HG03060 (cell line): Measurements from ENCODE around the gene CDAN1.
"Not testable (repeated sequence)": the region's sequence is repeated elsewhere in the genome, so short reads cannot be mapped to it uniquely, and the experiment has no call there.

Experiments used
- ATAC-seq: cut with Tn5 transposase; IDR thresholded peaks from one replicate; pipeline ENCODE4 v1.9.1; 2021; ENCODE audit warnings: low read depth, moderate number of reproducible peaks; ENCODE audit not compliant: unreplicated experiment

Gene CDAN1, protein sequence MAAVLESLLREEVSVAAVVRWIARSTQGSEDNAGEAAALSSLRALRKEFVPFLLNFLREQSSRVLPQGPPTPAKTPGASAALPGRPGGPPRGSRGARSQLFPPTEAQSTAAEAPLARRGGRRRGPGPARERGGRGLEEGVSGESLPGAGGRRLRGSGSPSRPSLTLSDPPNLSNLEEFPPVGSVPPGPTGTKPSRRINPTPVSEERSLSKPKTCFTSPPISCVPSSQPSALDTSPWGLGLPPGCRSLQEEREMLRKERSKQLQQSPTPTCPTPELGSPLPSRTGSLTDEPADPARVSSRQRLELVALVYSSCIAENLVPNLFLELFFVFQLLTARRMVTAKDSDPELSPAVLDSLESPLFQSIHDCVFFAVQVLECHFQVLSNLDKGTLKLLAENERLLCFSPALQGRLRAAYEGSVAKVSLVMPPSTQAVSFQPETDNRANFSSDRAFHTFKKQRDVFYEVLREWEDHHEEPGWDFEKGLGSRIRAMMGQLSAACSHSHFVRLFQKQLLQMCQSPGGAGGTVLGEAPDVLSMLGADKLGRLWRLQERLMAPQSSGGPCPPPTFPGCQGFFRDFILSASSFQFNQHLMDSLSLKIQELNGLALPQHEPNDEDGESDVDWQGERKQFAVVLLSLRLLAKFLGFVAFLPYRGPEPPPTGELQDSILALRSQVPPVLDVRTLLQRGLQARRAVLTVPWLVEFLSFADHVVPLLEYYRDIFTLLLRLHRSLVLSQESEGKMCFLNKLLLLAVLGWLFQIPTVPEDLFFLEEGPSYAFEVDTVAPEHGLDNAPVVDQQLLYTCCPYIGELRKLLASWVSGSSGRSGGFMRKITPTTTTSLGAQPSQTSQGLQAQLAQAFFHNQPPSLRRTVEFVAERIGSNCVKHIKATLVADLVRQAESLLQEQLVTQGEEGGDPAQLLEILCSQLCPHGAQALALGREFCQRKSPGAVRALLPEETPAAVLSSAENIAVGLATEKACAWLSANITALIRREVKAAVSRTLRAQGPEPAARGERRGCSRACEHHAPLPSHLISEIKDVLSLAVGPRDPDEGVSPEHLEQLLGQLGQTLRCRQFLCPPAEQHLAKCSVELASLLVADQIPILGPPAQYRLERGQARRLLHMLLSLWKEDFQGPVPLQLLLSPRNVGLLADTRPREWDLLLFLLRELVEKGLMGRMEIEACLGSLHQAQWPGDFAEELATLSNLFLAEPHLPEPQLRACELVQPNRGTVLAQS

DNA sequence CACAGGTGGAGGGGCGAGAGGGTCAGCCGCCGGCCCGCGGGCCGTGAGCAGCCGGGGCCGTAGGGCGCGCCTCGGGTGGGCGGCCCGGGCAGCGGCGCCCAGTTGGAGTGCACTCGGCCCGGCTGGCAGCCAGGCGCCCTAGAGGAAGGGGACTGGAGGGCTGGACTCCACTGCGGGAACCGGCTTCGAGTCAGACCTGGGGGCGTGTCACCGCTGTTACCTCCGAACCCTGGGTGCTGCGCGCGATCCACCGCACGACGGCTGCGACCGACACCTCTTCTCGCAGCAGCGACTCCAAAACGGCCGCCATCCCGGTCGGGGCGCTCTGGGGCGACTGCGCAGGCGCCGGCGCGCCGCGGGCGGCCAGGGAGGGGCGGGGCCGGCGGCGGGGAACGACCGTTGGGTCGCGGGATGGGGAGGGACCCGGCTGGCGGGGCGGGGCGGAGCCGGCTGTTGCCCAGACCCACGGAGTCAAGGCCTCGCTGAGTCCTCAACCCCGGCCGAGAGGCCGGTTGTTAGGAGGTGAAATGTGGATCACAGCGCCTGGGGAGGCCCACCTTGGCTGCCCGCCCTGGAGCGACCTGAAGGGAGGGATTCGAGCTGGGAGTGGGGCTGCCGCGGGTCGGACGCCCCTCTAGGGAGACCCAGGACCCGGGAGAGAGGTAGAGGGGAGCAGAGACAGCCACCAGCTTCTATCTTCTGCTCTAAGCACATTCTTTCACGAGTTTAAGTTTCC is at the start of gene CDAN1:
TSS of gene CDAN1 (minus strand) at position 336 of the 736 bp plus-strand sequence. CDS start at position 310, 26 bp downstream.
- ATAC-seq: no peak

DNA sequence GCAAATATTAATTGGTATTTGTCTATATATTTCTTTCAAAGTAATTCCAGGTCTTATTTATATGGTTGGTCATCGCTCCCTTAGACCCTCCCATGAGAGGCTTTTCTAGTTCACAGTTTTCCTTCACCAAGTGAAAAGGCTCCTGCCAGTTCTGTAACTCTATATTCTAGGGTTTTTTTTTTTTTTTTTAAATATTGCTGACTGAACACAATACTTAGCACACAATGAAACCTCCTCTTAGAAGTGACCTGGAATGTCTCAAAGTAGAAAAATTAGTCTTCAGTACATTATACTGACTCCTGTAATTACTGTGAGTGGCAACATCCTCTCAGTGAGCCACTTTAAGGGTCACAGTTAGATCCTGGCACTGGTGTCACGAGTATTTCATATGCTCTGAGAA is 48.6 kb upstream of the CDAN1 start:
- no peak for ATAC-seq

DNA sequence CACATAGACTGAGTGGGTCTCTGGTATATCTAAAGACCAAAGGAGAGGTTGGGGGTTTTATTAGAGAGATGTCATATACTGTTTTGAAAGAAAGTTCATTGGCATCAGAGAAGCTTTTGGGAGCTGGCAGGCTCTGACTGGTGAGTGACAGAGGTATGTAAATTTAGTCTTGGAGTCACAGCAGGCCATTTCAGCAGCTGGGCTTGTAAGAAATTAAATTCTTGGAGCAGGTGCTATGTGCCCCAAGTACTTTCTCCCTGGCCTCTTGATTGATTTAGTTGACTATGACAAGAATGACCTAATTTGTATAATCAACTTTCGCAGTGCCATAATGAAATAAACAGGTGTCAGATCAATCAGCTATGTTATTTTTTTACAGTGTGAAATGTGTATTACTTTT is 47.8 kb upstream of the CDAN1 start:
- ATAC-seq: no peak

DNA sequence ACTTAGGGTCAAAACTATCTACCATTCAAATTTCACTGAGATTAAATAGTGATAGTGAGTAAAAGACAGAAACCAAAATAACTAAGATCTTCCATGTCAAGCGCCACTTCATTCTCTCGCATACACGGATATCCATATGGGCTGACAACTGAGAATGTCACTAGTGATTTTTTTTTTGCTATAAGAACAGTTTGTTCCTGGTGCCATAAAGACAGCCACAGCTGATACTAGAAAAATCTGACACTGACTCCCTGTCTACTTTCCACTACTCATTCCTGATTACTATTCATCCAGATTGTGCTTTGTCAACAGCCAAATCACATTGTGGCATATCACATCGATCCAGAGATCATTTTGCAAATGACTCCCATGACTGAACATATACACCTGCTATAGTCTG is 45.8 kb upstream of the CDAN1 start:
- no peak for ATAC-seq

DNA sequence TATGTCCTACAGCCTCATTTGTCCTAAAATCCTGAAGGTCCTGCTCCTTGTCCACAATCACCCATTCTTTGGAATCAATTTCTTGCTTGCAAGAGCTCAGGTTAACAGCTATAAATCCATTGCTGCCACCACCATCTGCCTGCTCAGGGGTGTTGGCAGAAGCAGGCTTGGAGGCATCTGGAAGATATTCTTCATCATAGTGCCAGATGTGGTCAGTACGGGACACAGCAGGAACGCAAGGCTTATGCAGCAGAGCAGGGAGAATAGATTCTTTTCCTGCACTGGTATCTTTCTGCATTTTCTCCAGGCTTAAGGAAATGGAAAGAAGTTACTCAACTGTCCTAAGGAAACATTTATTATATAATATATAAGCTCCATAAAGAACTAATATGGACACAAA is 38.5 kb upstream of the CDAN1 start:
- no peak for ATAC-seq

DNA sequence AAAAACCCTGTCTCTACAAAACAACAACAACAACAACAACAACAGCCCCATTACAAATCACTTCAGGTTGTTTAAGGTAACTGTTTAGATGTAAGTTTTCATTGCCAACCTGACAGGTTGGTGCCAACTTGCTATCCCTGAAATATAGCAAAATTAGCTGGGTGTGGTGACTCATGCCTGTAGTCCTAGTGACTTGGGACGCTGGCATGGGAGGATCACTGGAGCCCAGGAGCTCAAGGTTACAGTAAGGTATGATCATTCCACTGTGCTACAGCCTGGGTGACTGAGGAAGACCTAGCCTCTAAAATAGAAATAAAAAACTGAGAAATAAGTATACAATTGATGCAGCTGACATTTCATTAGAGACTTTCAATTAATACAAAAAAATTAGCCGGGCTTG is 36.0 kb upstream of the CDAN1 start:
- no peak for ATAC-seq

DNA sequence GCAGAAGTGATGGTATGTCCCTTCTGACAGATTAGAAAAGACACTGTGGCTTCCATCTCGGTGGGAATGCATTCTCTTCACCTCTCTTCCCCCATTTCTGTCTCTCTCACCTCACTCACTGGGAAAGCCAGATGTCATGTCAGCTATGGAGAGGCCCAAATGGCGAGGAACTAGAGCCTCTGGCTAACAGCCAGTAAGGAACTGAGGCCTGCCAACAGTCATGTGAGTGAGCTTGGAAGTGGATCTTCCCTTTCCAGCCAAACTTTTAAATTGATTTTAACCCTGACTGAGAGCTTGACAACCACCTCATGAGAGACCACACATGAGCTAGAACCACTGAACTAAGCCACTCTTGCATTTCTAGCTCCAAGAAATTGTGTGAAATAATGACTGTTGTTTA is 35.2 kb upstream of the CDAN1 start:
- no peak for ATAC-seq

DNA sequence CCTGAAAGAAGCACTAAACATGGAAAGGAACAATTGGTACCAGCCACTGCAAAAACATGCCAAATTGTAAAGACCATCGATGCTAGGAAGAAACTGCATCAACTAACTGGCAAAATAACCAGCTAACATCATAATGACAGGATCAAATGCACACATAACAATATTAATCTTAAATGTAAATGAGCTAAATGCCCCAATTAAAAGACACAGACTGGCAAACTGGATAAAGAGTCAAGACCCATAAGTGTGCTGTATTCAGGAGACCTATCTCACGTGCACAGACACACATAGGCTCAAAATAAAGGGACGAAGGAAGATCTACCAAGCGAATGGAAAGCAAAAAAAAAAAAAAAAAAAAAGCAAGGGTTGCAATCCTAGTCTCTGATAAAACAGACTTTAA is 29.2 kb upstream of the CDAN1 start:
- ATAC-seq: not testable (repeated sequence)

DNA sequence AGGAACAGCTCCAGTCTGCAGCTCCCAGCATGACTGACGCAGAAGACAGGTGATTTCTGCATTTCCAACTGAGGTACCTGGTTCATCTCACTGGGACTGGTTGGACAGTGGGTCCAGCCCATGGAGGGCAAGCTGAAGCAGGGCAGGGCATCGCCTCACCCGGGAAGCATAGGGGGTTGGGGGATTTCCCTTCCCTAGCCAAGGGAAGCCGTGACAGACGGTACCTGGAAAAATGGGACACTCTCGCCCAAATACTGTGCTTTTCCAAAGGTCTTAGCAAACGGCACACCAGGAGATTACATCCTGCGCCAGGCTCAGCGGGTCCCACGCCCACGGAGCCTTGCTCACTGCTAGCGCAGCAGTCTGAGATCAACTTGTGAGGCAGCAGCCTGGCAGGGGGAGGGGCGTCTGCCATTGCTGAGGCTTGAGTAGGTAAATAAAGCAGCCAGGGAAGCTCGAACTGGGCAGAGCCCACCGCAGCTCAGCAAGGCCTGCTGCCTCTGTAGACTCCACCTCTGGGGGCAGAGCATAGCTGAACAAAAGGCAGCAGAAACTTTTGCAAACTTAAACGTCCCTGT is 27.3 kb upstream of the CDAN1 start:
- not testable (repeated sequence) for ATAC-seq

DNA sequence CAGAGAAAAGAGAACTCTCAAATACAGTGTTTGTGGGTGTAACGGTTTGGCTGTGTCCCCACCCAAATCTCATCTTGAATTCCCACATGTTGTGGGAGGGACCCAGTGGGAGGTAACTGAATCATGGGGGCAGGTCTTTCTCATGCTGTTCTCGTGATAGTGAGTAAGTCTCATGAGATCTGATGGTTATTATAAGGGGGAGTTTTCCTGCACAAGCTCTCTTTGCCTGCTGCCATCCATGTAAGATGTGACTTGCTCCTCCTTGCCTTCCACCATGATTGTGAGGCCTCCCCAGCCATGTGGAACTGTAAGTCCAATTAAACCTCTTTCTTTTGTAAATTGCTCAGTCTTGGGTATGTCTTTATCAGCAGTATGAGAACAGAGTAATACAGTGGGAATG is 24.9 kb upstream of the CDAN1 start:
- not testable (repeated sequence) for ATAC-seq

DNA sequence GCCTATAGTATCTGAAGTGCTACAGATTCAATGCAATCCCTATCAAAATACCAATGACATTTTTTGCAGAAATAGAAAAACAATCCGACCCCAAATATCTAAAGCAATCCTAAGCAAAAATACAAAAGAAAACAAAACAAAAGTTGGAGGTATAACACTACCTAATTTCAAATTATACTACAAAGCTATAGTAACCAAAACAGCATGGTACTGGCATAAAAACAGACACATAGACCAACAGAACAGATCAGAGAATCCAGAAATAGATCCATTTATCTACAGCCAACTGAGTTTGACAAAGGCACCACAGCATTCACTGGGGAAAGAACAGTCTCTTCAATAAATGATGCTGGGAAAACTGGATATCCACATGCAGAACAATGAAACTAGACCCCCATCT is 23.8 kb upstream of the CDAN1 start:
- no peak for ATAC-seq

DNA sequence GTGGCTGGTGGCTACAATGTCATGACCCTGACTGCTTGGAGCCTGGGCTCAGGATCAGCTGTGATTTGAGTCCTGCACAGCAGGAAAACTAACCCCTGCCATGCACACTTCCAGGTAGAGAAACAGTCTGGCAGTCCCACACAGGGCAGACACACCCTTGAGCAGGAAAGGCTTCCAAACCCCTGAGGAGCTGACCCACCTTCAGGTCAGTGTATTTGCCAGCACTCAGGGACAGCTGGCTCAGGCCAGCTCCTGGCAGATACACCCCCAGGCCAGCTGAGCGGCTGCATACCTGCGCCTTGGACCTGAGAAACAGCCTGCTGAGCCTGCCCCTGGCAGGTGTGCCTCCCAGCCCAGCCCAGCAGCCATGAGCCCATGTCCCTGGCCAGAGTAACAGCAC is 22.2 kb upstream of the CDAN1 start:
- ATAC-seq: no peak

DNA sequence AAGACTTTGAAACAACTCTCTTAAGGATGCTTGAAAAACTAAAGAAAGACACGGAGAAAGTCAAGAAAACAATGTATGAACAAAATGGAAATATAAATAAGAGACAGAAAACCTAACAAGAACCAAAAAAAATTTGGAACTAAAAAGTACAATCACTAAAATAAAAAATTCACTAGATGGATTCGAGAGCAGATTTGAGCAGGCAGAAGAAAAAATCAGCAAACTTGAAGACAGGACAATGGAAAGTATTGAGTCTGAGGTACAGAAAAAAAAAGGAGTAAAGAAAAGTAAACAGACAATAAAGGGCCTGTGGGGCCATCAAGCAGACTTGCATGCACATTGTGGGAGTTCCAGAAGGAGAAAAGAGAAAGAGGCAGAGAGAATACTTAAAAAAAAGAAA is 13.4 kb upstream of the CDAN1 start:
- no peak for ATAC-seq

DNA sequence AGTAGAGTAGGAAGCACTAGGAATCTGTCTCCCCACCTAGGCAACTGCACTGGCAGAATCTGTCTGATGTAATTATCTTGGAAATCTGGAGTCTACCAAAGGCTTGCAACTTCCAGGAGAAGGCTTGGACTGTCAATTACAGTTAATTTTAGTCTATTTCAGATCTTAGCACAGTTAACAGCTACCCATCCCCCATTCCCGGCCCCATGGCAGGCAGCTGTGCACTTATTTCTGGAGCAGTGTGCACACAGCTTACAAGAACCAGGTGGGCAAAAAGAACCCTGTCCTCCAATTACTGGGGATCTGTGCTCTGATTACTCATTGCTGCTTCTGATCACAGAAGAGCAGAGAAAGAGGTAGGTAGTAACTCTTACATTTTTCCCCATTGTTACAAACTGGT is 12.3 kb upstream of the CDAN1 start:
- no peak for ATAC-seq

DNA sequence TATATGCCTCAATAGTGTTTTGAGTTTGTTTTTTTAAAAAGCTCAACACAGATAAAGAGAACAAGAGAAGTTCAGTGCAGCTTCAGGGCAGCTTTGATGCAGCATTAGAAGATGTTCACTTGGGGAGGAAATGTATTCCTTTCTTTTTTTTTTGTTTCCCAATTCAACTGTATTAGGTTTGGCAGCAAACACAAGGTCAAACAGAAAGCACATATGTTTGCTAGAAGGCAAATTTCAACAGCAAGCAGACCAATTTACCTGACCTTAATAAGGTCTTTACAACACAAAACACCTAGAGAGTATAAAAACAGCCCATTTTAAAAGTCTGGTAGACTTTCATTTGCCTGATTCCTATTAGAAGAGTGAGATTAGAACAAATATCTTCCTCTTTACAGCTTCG is 7.3 kb upstream of the CDAN1 start:
- ATAC-seq: no peak

DNA sequence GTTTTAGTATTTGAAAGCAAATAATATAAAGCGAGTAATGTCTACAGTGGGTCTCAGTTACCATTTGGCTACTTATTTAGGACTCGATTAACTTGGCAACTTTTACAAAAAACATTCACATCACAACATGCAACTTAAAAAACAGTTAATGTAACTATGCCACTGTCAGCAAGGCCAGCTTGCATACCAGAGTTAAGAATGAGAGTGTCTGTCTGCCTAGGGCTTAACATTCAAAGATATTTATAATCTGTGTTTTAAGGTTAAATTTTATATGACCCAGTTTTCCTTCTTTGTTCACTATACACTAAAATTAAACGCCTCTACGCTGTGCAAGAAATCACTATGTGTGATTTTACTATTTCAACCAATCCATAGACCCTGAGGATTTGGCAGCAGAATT is 5.2 kb upstream of the CDAN1 start:
- no peak for ATAC-seq

DNA sequence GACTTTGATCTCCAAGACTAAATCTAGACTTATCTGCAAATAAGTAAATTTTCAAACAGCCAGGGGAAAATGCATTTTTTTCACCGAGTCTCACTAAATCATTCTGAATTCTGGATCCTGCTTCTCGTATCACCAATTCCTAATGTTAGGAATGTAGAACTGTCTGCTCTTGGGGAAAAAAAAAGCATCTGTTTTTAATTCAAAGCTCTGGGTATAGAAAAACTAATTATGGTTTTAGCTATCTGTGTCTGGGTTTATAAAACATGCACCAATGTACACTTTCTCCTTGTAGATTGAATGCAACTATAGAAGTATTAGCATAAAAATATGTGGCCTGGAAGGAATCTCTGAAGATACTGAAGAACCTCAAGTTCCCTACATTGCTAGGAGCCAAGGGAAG is 4.8 kb upstream of the CDAN1 start:
- ATAC-seq: no peak

DNA sequence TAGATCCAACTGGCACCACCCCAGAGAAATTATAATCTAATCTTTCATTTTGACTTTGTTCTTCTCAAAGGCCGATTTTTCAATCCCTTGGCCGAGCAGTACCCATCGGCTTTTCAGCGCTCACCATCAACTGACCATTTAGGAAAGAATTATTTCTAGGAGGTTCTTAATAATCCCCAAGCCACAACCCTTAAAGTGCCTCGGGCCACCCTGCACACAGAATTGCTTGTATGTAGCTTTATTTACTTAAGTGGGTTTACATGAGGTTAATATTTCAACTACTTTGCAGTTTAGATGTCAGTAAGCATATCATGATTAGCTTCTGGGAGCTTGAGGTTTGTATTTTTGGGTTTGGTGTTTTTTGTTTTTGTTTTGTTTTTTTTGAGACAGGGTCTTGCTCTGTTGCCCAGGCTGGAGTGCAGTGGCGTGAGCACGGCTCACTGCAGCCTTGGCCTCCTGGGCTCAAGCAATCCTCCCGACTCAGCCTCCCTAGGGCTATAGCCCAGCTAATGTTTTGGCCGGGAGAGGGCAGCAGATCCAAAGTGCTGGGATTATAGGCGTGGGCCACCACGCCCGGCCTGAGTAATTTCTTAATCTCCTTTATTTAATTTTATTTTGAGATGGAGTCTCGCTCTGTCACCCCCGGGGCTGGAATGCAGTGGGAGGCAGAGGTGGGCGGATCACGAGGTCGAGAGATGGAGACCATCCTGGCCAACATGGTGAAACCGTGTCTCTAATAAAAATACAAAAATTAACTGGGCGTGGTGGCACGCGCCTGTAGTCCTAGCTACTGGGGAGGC is 801 bp upstream of the CDAN1 start:
- ATAC-seq: no peak

DNA sequence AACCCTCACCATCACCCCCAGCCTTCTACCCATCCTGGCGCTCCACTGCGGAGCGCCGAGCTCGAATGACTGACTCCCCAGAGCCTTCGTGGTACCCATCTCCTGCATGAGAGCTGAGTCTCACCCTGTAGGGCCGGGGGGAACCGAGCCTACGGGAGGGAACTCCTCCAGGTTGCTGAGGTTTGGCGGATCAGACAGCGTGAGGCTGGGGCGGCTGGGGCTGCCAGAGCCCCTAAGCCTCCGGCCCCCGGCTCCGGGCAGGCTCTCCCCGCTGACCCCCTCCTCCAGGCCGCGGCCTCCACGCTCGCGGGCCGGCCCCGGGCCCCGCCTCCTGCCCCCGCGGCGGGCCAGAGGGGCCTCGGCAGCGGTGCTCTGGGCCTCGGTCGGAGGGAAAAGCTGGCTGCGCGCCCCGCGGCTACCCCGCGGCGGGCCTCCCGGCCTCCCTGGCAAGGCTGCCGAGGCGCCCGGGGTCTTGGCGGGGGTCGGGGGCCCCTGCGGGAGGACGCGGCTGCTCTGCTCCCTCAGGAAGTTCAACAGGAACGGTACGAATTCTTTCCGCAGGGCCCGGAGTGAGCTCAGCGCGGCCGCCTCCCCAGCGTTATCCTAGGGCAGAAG is 643 bp downstream of the CDAN1 start:
- no peak for ATAC-seq
